Esophagus squamous epithelium (tissue), 4 donors: ENCODE data around the gene PKD2L1. TPM values are rescaled to one million over a fixed set of nuclear protein-coding genes. Genes with fewer than 3 reads are reported as not detected.

Source experiments
- small RNA-seq, 4 donors: library from RNA; depleted of rRNA; stranded (forward); fragments of <200 nt; gene quantifications; one replicate each; pipeline ENCODE3, GENCODE V24; 2016
- total RNA-seq, 4 donors: library from RNA; depleted of rRNA; stranded (reverse); fragments of >200 nt; gene quantifications; one replicate each; pipeline ENCODE4 v1.1.0, GENCODE V29; 2016

Gene PKD2L1
- total RNA-seq, 4 donors from 2014 or later, result not detected

Small RNAs within 50 kb of the gene (small RNA-seq; reads per million reads assigned to genes)
- 0 reads per million in 4 donors for gene RNU6-422P

Other genes starting within 250 kb of the PKD2L1 start
- gene CPN1, start 248.4 kb downstream of the PKD2L1 start, total RNA-seq, result not detected
- 10 to 100 TPM; 27.7 to 33.3 (median 29.5) TPM for gene ERLIN1, start 144.2 kb downstream of the PKD2L1 start, total RNA-seq
- gene CHUK, start 100.6 kb downstream of the PKD2L1 start, total RNA-seq, result 10 to 100 TPM in 3 of 4 donors, 1 to 10 TPM in 1; 6.9 to 20.8 (median 19.5) TPM
- gene CWF19L1, start 62.6 kb downstream of the PKD2L1 start, total RNA-seq, result 10 to 100 TPM in 3 of 4 donors, 1 to 10 TPM in 1; 6.7 to 22.1 (median 19.4) TPM
- 10 to 100 TPM; 38.3 to 73.1 (median 54.5) TPM for gene BLOC1S2, start 43.5 kb downstream of the PKD2L1 start, total RNA-seq
- gene SCD, start 17.0 kb upstream of the PKD2L1 start, total RNA-seq, result 100 to 1,000 TPM in 2 of 4 donors, 10 to 100 TPM in 2; 46.7 to 307 (median 101) TPM
- not detected for gene WNT8B, start 132.8 kb upstream of the PKD2L1 start, total RNA-seq
- gene SEC31B, start 189.6 kb upstream of the PKD2L1 start, total RNA-seq, result 1 to 10 TPM in 3 of 4 donors, under 1 TPM in 1; 0.85 to 7.1 (median 2.5) TPM
- gene NDUFB8, start 199.6 kb upstream of the PKD2L1 start, total RNA-seq, result 100 to 1,000 TPM; 160 to 215 (median 187) TPM
- 10 to 100 TPM in 3 of 4 donors, 1 to 10 TPM in 1; 8.6 to 13.2 (median 11.6) TPM for gene HIF1AN, start 205.7 kb upstream of the PKD2L1 start, total RNA-seq